Stimulated activated CD8-positive, alpha-beta memory T cell treated with anti-CD3 and anti-CD28 coated beads, Interleukin-12 subunit alpha, Interleukin-12 subunit beta, amount 100 ng/mL, for 1 hour (primary cell): Measurements from ENCODE around the gene ARID5B.

Experiments used
- DNase-seq: peaks from one replicate; pipeline ENCODE4 v3.0.0-alpha.2; 2020; ENCODE audit warnings: low read depth

Gene ARID5B

GRCh38 chr10:62103857-62104256, 202.4 kb downstream of the ARID5B start:
- DNase-seq = no peak

- no peak for DNase-seq
These were observed 205.5 kb downstream of the ARID5B start for GRCh38 chr10:62106929-62107519.

GRCh38 chr10:62108759-62109586, 207.5 kb downstream of the ARID5B start:
- no peak for DNase-seq

- no peak for DNase-seq
These were observed 208.2 kb downstream of the ARID5B start for GRCh38 chr10:62109587-62110293.

GRCh38 chr10:62112300-62112699, 210.8 kb downstream of the ARID5B start:
- no peak for DNase-seq

GRCh38 chr10:62112963-62113362, 211.5 kb downstream of the ARID5B start:
- no peak for DNase-seq

GRCh38 chr10:62113680-62114079, 212.2 kb downstream of the ARID5B start:
- DNase-seq = no peak

GRCh38 chr10:62115321-62115720, 213.8 kb downstream of the ARID5B start:
- DNase-seq = no peak

GRCh38 chr10:62115842-62116241, 214.3 kb downstream of the ARID5B start:
- DNase-seq = no peak

GRCh38 chr10:62116896-62117295, 215.4 kb downstream of the ARID5B start:
- no peak for DNase-seq

GRCh38 chr10:62121187-62121530, 219.7 kb downstream of the ARID5B start:
- no peak for DNase-seq

GRCh38 chr10:62127975-62128374, 226.5 kb downstream of the ARID5B start:
- no peak for DNase-seq

GRCh38 chr10:62130948-62131347, 229.4 kb downstream of the ARID5B start:
- DNase-seq = no peak

GRCh38 chr10:62131724-62132123, 230.2 kb downstream of the ARID5B start:
- no peak for DNase-seq

- DNase-seq = no peak
These were observed 232.1 kb downstream of the ARID5B start for GRCh38 chr10:62133618-62134017.

GRCh38 chr10:62136931-62137330, 235.4 kb downstream of the ARID5B start:
- DNase-seq = no peak
